Calu3 (cell line): Measurements from ENCODE around the gene WWTR1. TPM values are rescaled to one million over a fixed set of nuclear protein-coding genes. Genes with fewer than 3 reads are reported as not detected.

Experiments used
- BruUV-seq: library from RNA; stranded (reverse); fragments of 400-500 nt; replicated peaks from 2 replicates; lab custom pipeline; 2021; lab: Mats Ljungman, UMichigan
- CTCF ChIA-PET: fragments of 300-600 bp; sonication (Branson Sonifier 250); formaldehyde crosslinking; loops from one replicate; lab custom pipeline; 2022; ENCODE audit warnings: antibody characterized with exemption; lab: Charles Lee
- DNase-seq: peaks from one replicate; pipeline ENCODE4 v3.0.0; 2022
- H3K27ac Mint-ChIP-seq: one replicate; pipeline ENCODE4 v1.8.0; 2022; ENCODE audit warnings: mixed read lengths; ENCODE audit not compliant: unreplicated experiment
- H3K27me3 Mint-ChIP-seq: one replicate; pipeline ENCODE4 v1.8.0; 2022; ENCODE audit warnings: mixed read lengths; ENCODE audit not compliant: unreplicated experiment
- H3K36me3 Mint-ChIP-seq: one replicate; pipeline ENCODE4 v1.8.0; 2022; ENCODE audit warnings: mild to moderate bottlenecking, moderate library complexity, mixed read lengths; ENCODE audit not compliant: insufficient read depth, unreplicated experiment
- H3K4me1 Mint-ChIP-seq: one replicate; pipeline ENCODE4 v1.8.0; 2022; ENCODE audit warnings: mild to moderate bottlenecking, low read depth, mixed read lengths; ENCODE audit not compliant: unreplicated experiment
- H3K4me3 Mint-ChIP-seq: one replicate; pipeline ENCODE4 v1.8.0; 2022; ENCODE audit warnings: mild to moderate bottlenecking, low read depth, moderate library complexity, mixed read lengths; ENCODE audit not compliant: unreplicated experiment
- H3K9me3 Mint-ChIP-seq: one replicate; pipeline ENCODE4 v1.8.0; 2022; ENCODE audit warnings: low read depth, mixed read lengths; ENCODE audit not compliant: unreplicated experiment
- CTCF ChIP-seq: fragments of 200-600 bp; IDR thresholded peaks from one replicate; pipeline ENCODE4 v1.8.0; 2022; ENCODE audit warnings: antibody characterized with exemption; ENCODE audit not compliant: unreplicated experiment
- intact Hi-C: fragments of 100-400 bp; cut with micrococcal nuclease; formaldehyde crosslinking; loops from one replicate; pipeline ENCODE4 v1.10.0; 2022; ENCODE audit not compliant: unreplicated experiment
- total RNA-seq: library from RNA; stranded (reverse); gene quantifications from 2 replicates; pipeline ENCODE4 v1.2.3, GENCODE V29; 2022

The WWTR1 gene
- total RNA-seq, 1 experiment from 2014 or later: 269 TPM

- intact Hi-C loops: no loop called here
- TF ChIP-seq CTCF: no peak
- CTCF ChIA-PET: no interaction called here
- no peaks in the 10 kb centered on the region for H3K36me3 Mint-ChIP-seq
- peak; percentile 15 for DNase-seq
- no peak overlapping the region for H3K27ac Mint-ChIP-seq
- no peaks in the 10 kb centered on the region for H3K9me3 Mint-ChIP-seq
- H3K4me1 Mint-ChIP-seq: peaks cover 12% of the 10 kb centered on the region
- no TSS peak for BruUV-seq
- no peaks in the 10 kb centered on the region for H3K27me3 Mint-ChIP-seq
- no peak overlapping the region for H3K4me3 Mint-ChIP-seq
Observed at GRCh38 chr3:149688122-149688757, 30.4 kb upstream of the WWTR1 start.

- Mint-ChIP-seq H3K27ac (no peak overlapping the region), H3K4me1 (peaks cover 12% of the 10 kb centered on the region), H3K9me3 (no peaks in the 10 kb centered on the region), H3K4me3 (no peak overlapping the region), H3K27me3 (no peaks in the 10 kb centered on the region), H3K36me3 (no peaks in the 10 kb centered on the region)
- DNase-seq: no peak
- TF ChIP-seq CTCF: no peak
- CTCF ChIA-PET: interaction anchor here (1.0 kb wide), 1 partner anchor 9 kb away, joined by 3 read pairs; no protein-coding TSS in a partner anchor
- no TSS peak for BruUV-seq
- intact Hi-C loops: no loop called here
Observed at GRCh38 chr3:149686996-149687395, 29.2 kb upstream of the WWTR1 start.

- no TSS peak for BruUV-seq
- Mint-ChIP-seq H3K27ac (peak overlapping the region; percentile 58), H3K9me3 (peaks cover 3% of the 10 kb centered on the region), H3K27me3 (no peaks in the 10 kb centered on the region), H3K4me3 (no peak overlapping the region), H3K4me1 (peaks cover 11% of the 10 kb centered on the region), H3K36me3 (no peaks in the 10 kb centered on the region)
- TF ChIP-seq CTCF: no peak
- DNase-seq: peak; percentile 86
- CTCF ChIA-PET: interaction anchor here (0.6 to 0.7 kb wide), 2 partner anchors 8 to 21 kb away, joined by 3 read pairs; partner anchors contain the start of gene WWTR1
- intact Hi-C loops: no loop called here
Observed at GRCh38 chr3:149678351-149678950, 20.6 kb upstream of the WWTR1 start.

GRCh38 chr3:149673393-149673792 lies 15.6 kb upstream of the WWTR1 start:
- Mint-ChIP-seq H3K4me1 (peaks cover 5% of the 10 kb centered on the region), H3K27ac (no peak overlapping the region), H3K4me3 (no peak overlapping the region), H3K36me3 (no peaks in the 10 kb centered on the region), H3K9me3 (peaks cover 3% of the 10 kb centered on the region), H3K27me3 (no peaks in the 10 kb centered on the region)
- CTCF ChIA-PET: interaction anchor here (0.6 kb wide), 1 partner anchor 193 kb away, joined by 3 read pairs; no protein-coding TSS in a partner anchor
- DNase-seq: no peak
- no TSS peak for BruUV-seq
- TF ChIP-seq CTCF: no peak
- intact Hi-C loops: no loop called here
